ENCODE measurements around the gene TSC1.

TSC1 gene

GRCh38 chr9:132878695-132879456 is 65.5 kb downstream of the TSC1 start, which contains the start of gene SPACA9:
Gene SPACA9 (plus strand): TSS chr9:132878898. CDS start chr9:132883948, 5,050 bp downstream.
- Histone ChIP-seq H3K4me1 (ENCODE audit: control extremely low read depth in 1 of 4, control insufficient read depth in 4 of 4, insufficient read depth in 4 of 4, low read length in 3 of 4) (peaks cover 0 to 56% (median 43%) of the 10 kb centered on the region in 4 experiments), H3K4me3 (ENCODE audit: control insufficient read depth in 1 of 7, extremely low read depth in 1 of 7, insufficient read depth in 4 of 7, low read depth in 2 of 7, low read length in 6 of 7) (peak within 1 kb of the TSS; percentile 82 to 95 (median 90)), H3K36me3 (ENCODE audit: control insufficient read depth in 4 of 4, insufficient read depth in 4 of 4, low read length in 3 of 4) (no peaks in the 10 kb centered on the region), H3K27me3 (replicated peaks in 2 of 5; ENCODE audit: control insufficient read depth in 4 of 5, insufficient read depth in 5 of 5, low read length in 4 of 5) (peaks cover 0 to 3% (median 0%) of the 10 kb centered on the region in 5 experiments), H3K27ac (ENCODE audit: insufficient read depth in 1 of 2, low read depth in 1 of 2, low read length in 2 of 2, poor library complexity in 1 of 2, severe bottlenecking in 2 of 2) (peak within 1 kb of the TSS in 1 of 2 experiments; percentile 84), H3K9me3 (ENCODE audit: control extremely low read depth in 1 of 5, control insufficient read depth in 4 of 5, insufficient read depth in 2 of 5, low read depth in 1 of 5, low read length in 4 of 5) (no peaks in the 10 kb centered on the region)
- peak in 1 of 3 donors; percentile 21 for DNase-seq
- CTCF ChIA-PET = interaction anchor here (1.2 kb wide), 1 partner anchor 23 kb away, joined by 7 read pairs; no protein-coding TSS in a partner anchor
- 66% methylated on average over 18 of the region's 42 CpGs for WGBS (ENCODE audit: insufficient coverage)
- POLR2A ChIA-PET = no interaction called here

DNA sequence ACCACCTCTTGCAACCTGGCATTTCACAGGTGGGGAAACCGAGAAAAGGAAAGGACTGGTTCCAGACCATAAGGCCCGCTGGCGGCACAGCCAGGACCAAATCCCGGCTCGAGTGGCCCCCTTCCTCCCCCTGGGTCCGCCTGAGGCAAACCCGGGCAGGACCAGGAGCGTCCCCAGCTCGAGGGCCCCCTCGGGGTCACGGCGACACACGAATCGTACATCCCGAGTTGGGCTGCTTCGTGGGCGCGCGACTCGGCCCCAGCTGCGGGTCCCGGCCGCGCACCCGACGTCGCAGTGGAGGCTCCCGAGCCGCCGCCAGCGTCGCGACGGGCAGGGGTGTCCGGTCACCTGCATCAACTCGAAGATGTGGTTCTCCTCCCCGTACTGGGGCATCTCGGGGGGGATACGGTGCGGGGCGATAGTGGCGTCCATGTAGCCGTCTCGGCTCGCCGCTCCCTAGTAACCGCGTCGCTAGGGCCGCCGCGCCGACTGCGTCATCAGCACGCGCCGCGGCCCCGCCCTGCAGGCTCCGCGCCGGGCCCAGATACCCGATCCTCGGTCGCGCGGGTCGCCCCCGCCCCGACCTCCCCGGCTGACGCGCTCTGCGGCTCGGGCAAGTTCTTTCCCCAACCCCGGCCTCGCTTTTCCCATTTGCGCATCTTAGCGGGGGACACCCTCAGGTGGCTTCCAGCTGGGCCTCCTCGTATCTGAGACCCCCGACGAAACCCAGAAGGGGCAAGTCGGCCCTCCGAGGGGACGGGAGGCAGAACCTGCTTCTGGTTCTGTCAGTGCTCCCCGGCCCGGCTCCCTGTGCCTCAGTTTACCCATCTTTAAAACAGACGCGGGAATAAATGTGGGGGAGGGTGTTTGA is 66.4 kb downstream of the TSC1 start, which contains the start of gene AK8:
Gene AK8, minus strand, starts transcription at position 461 of the 871 bp plus-strand sequence. Its CDS starts 29 bp downstream, at position 432.
- Histone ChIP-seq H3K36me3 (ENCODE audit: control insufficient read depth in 4 of 4, insufficient read depth in 4 of 4, low read length in 3 of 4) (no peaks in the 10 kb centered on the region), H3K4me3 (ENCODE audit: control insufficient read depth in 1 of 7, extremely low read depth in 1 of 7, insufficient read depth in 4 of 7, low read depth in 2 of 7, low read length in 6 of 7) (peak within 1 kb of the TSS; percentile 82 to 95 (median 90)), H3K27ac (ENCODE audit: insufficient read depth in 1 of 2, low read depth in 1 of 2, low read length in 2 of 2, poor library complexity in 1 of 2, severe bottlenecking in 2 of 2) (peak within 1 kb of the TSS in 1 of 2 experiments; percentile 84), H3K27me3 (replicated peaks in 2 of 5; ENCODE audit: control insufficient read depth in 4 of 5, insufficient read depth in 5 of 5, low read length in 4 of 5) (peaks cover 0 to 3% (median 0%) of the 10 kb centered on the region in 5 experiments), H3K9me3 (ENCODE audit: control extremely low read depth in 1 of 5, control insufficient read depth in 4 of 5, insufficient read depth in 2 of 5, low read depth in 1 of 5, low read length in 4 of 5) (no peaks in the 10 kb centered on the region), H3K4me1 (ENCODE audit: control extremely low read depth in 1 of 4, control insufficient read depth in 4 of 4, insufficient read depth in 4 of 4, low read length in 3 of 4) (peaks cover 0 to 49% (median 41%) of the 10 kb centered on the region in 4 experiments)
- under 1% methylated on average over 85 of the region's 89 CpGs for WGBS (ENCODE audit: insufficient coverage)
- CTCF ChIA-PET = interaction anchor here (1.5 kb wide), 1 partner anchor 45 kb away, joined by 3 read pairs; no protein-coding TSS in a partner anchor
- peak; percentile 75 to 82 (median 81) for DNase-seq
- POLR2A ChIA-PET = no interaction called here

DNA sequence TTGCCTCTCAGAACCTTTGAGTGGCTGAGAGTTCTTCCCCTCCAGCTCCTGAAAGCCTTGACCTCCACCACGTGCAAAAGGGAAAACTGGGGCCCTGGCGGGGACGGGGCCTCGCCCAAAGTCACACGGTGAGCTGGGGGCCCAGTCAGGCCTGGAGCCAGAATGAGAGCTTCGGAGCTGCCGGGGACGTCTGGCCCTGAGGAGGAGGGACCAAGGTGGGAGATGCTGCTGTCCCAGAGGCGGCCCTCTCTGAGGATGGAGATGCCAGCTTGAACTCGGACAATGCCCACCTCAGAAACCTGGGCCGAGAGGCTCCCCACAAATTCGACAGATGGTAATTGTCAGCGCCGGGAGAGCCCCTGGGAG is 67.0 kb downstream of the TSC1 start:
- Histone ChIP-seq H3K27me3 (replicated peaks in 2 of 5; ENCODE audit: control insufficient read depth in 4 of 5, insufficient read depth in 5 of 5, low read length in 4 of 5) (peaks cover 0 to 3% (median 0%) of the 10 kb centered on the region in 5 experiments), H3K9me3 (ENCODE audit: control extremely low read depth in 1 of 5, control insufficient read depth in 4 of 5, insufficient read depth in 2 of 5, low read depth in 1 of 5, low read length in 4 of 5) (no peaks in the 10 kb centered on the region), H3K36me3 (ENCODE audit: control insufficient read depth in 4 of 4, insufficient read depth in 4 of 4, low read length in 3 of 4) (no peaks in the 10 kb centered on the region), H3K27ac (ENCODE audit: insufficient read depth in 1 of 2, low read depth in 1 of 2, low read length in 2 of 2, poor library complexity in 1 of 2, severe bottlenecking in 2 of 2) (no peak overlapping the region), H3K4me1 (ENCODE audit: control extremely low read depth in 1 of 4, control insufficient read depth in 4 of 4, insufficient read depth in 4 of 4, low read length in 3 of 4) (peaks cover 0 to 44% (median 37%) of the 10 kb centered on the region in 4 experiments), H3K4me3 (ENCODE audit: control insufficient read depth in 1 of 7, extremely low read depth in 1 of 7, insufficient read depth in 4 of 7, low read depth in 2 of 7, low read length in 6 of 7) (peak overlapping the region in 6 of 7 experiments; percentile 82 to 95 (median 89))
- POLR2A ChIA-PET = no interaction called here
- WGBS (ENCODE audit: insufficient coverage) = 76% methylated on average over 13 of the region's 14 CpGs
- CTCF ChIA-PET = interaction anchor here (1.5 kb wide), 1 partner anchor 45 kb away, joined by 3 read pairs; no protein-coding TSS in a partner anchor
- no peak for DNase-seq

DNA sequence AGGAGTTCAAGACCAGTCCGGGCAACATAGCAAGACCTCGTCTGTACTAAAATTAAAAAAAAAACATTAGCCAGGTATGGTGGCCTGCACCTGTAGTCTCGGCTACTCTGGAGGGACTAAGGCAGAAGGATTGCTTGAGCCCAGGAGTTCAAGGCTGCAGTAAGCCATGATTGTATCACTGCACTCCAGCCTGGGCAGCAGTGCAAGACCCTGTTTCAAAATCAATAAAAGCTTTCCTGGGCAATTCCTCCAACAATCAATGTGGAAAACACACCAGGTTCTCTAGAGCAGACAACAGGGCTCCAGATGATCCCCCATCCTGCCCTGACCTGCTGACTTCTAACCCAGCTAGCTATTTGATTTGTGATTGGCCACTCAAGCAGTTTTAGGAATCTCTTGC is 67.6 kb downstream of the TSC1 start:
- Histone ChIP-seq H3K9me3 (ENCODE audit: control extremely low read depth in 1 of 5, control insufficient read depth in 4 of 5, insufficient read depth in 2 of 5, low read depth in 1 of 5, low read length in 4 of 5) (no peaks in the 10 kb centered on the region), H3K36me3 (ENCODE audit: control insufficient read depth in 4 of 4, insufficient read depth in 4 of 4, low read length in 3 of 4) (no peaks in the 10 kb centered on the region), H3K4me1 (ENCODE audit: control extremely low read depth in 1 of 4, control insufficient read depth in 4 of 4, insufficient read depth in 4 of 4, low read length in 3 of 4) (peaks cover 0 to 38% (median 31%) of the 10 kb centered on the region in 4 experiments), H3K27me3 (replicated peaks in 2 of 5; ENCODE audit: control insufficient read depth in 4 of 5, insufficient read depth in 5 of 5, low read length in 4 of 5) (peaks cover 0 to 3% (median 0%) of the 10 kb centered on the region in 5 experiments), H3K27ac (ENCODE audit: insufficient read depth in 1 of 2, low read depth in 1 of 2, low read length in 2 of 2, poor library complexity in 1 of 2, severe bottlenecking in 2 of 2) (no peak overlapping the region), H3K4me3 (ENCODE audit: control insufficient read depth in 1 of 7, extremely low read depth in 1 of 7, insufficient read depth in 4 of 7, low read depth in 2 of 7, low read length in 6 of 7) (no peak overlapping the region)
- POLR2A ChIA-PET = no interaction called here
- no peak for DNase-seq
- WGBS (ENCODE audit: insufficient coverage) = 91% methylated on average over 3 of the region's 3 CpGs
- CTCF ChIA-PET = interaction anchor here (1.5 kb wide), 1 partner anchor 44 kb away, joined by 3 read pairs; no protein-coding TSS in a partner anchor

DNA sequence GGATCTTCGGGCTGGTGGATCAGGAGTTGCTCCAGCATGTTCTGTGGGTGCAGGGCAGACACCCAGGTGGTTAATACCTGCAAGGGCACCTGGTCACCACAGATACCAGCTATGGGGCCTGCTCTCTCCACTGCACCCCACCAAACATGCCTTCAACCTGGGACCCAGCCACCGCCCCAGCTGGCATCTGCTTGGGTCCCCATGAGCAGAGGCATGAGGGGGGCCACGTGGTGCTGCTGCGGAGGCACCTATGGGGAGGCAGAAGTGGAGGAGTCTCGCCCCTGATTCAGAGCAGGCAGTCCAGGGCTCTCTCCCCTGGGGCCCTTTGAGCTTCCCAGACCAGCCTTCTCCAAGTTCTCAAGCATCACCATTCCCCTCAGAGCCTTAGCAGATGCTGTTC is 69.3 kb downstream of the TSC1 start:
- H3K9me3 ChIP-seq (ENCODE audit: control extremely low read depth in 1 of 5, control insufficient read depth in 4 of 5, insufficient read depth in 2 of 5, low read depth in 1 of 5, low read length in 4 of 5) = no peaks in the 10 kb centered on the region
- ChIA-PET POLR2A (no interaction called here), CTCF (interaction anchor here (0.8 kb wide), 1 partner anchor 28 kb away, joined by 3 read pairs; no protein-coding TSS in a partner anchor)
- H3K4me3 ChIP-seq (ENCODE audit: control insufficient read depth in 1 of 7, extremely low read depth in 1 of 7, insufficient read depth in 4 of 7, low read depth in 2 of 7, low read length in 6 of 7) = no peak overlapping the region
- 96% methylated on average over 5 of the region's 5 CpGs for WGBS (ENCODE audit: insufficient coverage)
- no peaks in the 10 kb centered on the region for H3K36me3 ChIP-seq (ENCODE audit: control insufficient read depth in 4 of 4, insufficient read depth in 4 of 4, low read length in 3 of 4)
- DNase-seq = no peak
- no peak overlapping the region for H3K27ac ChIP-seq (ENCODE audit: insufficient read depth in 1 of 2, low read depth in 1 of 2, low read length in 2 of 2, poor library complexity in 1 of 2, severe bottlenecking in 2 of 2)
- H3K4me1 ChIP-seq (ENCODE audit: control extremely low read depth in 1 of 4, control insufficient read depth in 4 of 4, insufficient read depth in 4 of 4, low read length in 3 of 4) = peaks cover 0 to 27% (median 21%) of the 10 kb centered on the region in 4 experiments
- peaks cover 0 to 3% (median 2%) of the 10 kb centered on the region in 5 experiments for H3K27me3 ChIP-seq (replicated peaks in 2 of 5; ENCODE audit: control insufficient read depth in 4 of 5, insufficient read depth in 5 of 5, low read length in 4 of 5)

GRCh38 chr9:132873403-132873802 is 71.0 kb downstream of the TSC1 start:
- H3K27me3 ChIP-seq (replicated peaks in 2 of 5; ENCODE audit: control insufficient read depth in 4 of 5, insufficient read depth in 5 of 5, low read length in 4 of 5) = peaks cover 0 to 3% (median 2%) of the 10 kb centered on the region in 5 experiments
- H3K9me3 ChIP-seq (ENCODE audit: control extremely low read depth in 1 of 5, control insufficient read depth in 4 of 5, insufficient read depth in 2 of 5, low read depth in 1 of 5, low read length in 4 of 5) = no peaks in the 10 kb centered on the region
- no peak for DNase-seq
- H3K4me1 ChIP-seq (ENCODE audit: control extremely low read depth in 1 of 4, control insufficient read depth in 4 of 4, insufficient read depth in 4 of 4, low read length in 3 of 4) = peaks cover 0 to 11% (median 8%) of the 10 kb centered on the region in 4 experiments
- H3K4me3 ChIP-seq (ENCODE audit: control insufficient read depth in 1 of 7, extremely low read depth in 1 of 7, insufficient read depth in 4 of 7, low read depth in 2 of 7, low read length in 6 of 7) = no peak overlapping the region
- ChIA-PET CTCF (interaction anchor here (0.6 kb wide), 1 partner anchor 204 kb away, joined by 4 read pairs; the partner anchor contains the start of gene DDX31), POLR2A (no interaction called here)
- H3K27ac ChIP-seq (ENCODE audit: insufficient read depth in 1 of 2, low read depth in 1 of 2, low read length in 2 of 2, poor library complexity in 1 of 2, severe bottlenecking in 2 of 2) = no peak overlapping the region
- no peaks in the 10 kb centered on the region for H3K36me3 ChIP-seq (ENCODE audit: control insufficient read depth in 4 of 4, insufficient read depth in 4 of 4, low read length in 3 of 4)
- 92% methylated on average over 6 of the region's 7 CpGs for WGBS (ENCODE audit: insufficient coverage)
